GM21447 (cell line): Measurements from ENCODE around the gene DUT.
"Not testable (repeated sequence)": the region's sequence is repeated elsewhere in the genome, so short reads cannot be mapped to it uniquely, and the experiment has no call there.

Experiments
- ATAC-seq: cut with Tn5 transposase; IDR thresholded peaks from one replicate; pipeline ENCODE4 v1.9.1; 2021; ENCODE audit not compliant: unreplicated experiment

Gene DUT

DNA sequence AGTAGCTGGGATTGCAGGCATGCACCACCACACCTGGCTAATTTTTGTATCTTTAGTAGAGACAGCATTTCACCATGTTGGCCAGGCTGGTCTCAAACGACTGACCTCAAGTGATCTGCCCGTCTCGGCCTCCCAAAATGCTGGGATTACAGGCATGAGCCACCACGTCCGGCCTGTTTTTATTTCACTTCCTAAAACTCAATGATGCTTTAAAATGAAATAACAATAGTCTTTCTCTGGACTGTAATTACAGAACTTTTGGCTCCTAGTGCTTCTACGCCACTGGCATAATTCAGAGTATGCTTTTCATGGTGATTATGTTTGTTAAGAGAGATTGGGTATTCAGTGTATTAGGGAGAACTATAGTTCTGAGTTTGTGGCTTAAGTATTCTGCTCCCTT lies 5.0 kb upstream of the DUT start:
- ATAC-seq = not testable (repeated sequence)

DNA sequence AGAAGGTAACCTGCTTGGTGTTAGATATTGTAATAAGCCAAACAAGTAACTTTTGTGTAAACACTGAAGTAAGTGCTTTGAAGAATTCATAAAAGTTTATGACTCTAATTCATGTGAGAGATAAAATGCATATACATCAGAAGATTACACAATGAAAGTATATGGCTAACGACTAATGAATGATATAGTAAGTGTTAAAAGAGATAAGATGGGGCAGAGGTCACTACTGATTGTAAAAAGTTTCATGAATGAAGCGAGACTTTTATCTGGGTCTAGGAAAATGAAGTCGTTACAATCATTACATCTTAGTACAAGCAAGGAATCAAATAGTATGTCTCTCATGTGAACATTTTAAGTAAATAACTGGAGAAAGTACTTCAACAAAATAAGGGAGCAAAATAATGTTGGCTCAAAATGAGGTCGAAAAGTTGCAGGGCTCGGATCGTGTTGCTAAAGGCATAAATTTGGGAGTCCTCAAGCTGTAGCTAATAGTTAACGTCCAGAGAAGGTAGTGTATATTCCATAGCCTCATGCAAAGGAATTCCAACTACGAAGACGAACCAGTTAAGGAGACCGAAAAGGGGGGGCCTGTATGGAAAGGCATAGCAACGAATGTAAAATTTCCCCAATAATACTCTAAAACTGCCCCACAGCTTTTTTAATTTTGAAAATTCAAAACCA lies 984 bp upstream of the DUT start:
- ATAC-seq = no peak

DNA sequence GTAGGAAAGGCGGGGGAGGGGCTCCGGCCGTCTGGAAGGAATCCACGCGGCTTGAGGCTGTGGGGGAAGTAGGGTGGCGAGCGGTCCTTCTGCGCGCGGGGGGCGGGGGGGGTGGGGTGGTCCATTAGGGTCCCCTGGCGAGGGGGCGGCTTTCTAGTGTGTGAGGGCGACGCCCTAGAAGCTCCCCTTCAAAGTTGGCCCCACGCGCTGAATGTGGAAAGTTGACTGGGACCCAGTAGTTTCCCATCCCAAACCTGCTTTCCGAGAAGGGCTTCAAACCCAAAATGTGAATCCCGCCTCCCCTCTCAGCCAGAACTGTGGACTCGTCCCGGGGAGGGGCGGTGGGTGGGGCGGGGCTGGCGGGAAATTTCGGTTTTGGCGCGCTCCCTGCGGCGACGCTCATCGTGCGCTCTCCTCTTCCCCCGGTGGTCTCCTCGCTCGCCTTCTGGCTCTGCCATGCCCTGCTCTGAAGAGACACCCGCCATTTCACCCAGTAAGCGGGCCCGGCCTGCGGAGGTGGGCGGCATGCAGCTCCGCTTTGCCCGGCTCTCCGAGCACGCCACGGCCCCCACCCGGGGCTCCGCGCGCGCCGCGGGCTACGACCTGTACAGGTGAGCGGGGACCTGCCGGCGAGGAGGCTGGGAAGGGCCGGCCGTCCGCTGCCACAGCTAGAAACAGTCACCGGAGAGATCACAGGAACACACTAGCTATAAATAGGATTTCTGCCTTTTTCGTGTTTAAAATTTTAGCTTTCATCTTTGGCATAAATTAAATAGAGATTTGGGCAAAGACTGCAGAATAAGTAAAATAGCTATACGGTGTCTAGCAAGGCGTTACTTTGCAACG lies 790 bp downstream of the DUT start:
- peak; percentile 50 for ATAC-seq

DNA sequence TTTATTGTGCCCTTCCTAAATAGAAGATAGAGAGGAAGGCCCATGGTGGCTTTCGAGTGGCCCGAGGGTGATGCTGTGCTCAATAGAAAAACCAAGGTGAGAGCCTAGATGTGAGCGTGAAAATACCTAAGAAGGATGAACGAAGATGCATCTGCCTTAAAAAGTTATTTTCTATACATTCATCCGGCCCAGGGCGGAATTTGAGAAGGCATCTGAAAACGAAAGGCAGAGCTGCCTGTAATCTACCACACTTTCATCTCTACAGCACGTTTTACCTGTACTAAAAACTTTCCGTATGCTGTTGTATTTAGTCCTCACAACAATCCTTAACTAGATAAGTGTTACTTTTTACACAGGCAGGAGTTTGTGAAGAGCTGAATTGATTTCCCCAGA lies 1.4 kb downstream of the DUT start:
- no peak for ATAC-seq

DNA sequence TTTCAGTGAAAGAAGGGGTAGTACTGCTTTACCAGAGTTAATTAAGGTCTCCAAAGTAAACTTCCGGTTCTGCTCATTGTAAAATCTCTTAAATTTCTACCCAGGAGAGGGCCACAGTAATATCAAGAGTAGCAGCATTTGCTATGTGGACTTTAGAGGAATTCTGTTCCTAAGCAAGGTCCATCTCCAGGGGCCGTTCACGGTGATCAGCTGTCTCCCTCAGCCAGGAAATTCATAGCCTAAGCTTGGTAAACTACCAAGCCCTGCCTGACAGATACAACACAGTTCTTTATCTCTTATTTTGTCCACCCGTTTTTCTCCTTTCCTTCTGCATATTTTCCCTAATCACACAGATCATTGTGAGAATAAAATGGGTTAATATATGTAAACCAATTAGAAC lies 2.3 kb downstream of the DUT start:
- ATAC-seq = no peak

DNA sequence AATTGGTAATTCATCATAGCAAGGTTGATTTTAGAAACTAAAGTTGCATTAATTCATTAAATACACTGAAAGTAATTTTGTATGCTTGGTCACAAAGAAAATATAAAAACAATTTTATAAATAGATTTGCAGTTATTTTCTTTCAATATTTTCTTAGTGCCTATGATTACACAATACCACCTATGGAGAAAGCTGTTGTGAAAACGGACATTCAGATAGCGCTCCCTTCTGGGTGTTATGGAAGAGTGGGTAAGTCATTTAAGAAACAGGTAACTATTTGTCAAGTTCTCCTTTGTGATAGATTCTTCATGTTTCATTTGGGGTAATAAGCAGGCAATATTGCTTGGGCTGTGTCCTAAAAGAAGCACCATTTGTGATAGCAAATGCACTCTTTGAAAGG lies 3.0 kb downstream of the DUT start:
- ATAC-seq = no peak

DNA sequence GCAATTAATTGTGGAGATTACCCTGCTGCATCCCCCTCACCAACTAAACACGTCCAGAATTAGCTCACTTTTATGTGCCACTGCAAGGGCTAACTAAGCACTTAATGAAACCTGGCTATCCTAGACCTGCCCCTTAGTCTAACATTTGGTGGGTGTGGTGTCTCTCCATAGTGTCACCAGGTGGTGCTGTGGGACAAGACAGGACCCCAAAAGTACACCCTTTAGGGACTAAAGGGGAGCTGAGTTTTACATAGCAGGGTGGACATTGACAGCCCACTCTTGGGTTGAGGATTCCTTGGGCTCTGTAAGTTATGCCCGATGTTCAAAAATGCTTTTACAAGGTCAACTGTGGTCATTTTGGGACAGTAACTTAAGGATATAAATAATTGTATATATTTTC lies 5.7 kb downstream of the DUT start:
- ATAC-seq = no peak

DNA sequence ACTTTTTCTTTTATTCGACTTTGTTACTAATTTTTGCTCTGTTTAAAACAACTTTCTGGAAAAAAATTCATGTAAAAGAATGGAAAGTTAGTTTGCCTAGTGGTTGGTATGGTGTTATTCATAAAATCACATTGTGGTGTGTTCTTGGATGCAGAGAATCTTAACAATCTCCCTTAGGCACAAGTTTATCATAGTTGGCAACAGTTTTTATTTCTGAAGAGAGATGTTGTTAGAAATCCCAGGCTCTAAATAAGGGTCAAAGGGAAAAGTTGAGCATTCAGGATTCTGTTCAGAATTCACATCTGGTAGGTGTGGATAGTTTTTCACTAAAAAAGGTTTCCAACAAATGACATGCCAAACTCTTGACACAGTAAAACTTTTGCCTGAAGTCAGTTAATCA lies 6.4 kb downstream of the DUT start:
- ATAC-seq = no peak

DNA sequence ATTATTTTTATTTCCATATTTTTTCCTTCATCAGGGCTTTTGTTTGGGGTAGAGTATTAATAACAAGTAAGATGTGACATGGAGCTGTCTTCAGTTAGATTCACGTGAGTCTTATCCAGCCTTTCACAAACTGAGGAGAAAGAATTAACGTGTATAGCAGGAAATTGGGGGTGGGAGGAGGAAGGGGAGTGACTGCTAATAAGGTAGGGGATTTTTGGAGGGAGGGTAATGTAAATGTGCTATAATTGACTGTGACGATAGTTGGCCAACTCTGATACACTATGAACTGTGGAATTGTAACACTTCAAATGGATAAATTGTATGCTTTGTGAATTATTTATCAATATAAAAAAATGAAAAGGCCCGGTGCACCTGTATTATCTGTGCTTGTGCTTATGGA lies 8.9 kb downstream of the DUT start:
- ATAC-seq = no peak

DNA sequence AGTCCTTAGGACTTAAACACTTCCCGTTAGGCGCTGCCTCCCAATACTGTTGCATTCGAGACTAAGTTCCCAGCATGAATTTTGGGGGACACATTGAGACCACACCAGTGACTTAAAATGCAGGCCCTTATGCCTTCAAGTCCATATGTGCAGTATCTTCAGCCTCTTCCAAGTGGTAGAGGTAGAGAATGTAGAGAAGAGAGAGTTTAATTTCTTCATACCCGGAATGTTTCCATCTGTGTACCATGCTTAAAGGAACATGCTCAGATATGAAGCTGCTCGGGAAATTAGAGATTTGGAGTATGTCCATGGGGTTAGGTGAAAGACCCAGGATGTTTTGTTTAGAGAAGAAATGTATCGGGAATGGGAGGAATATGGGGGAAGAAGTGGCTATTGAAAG lies 12.6 kb downstream of the DUT start:
- ATAC-seq = no peak

DNA sequence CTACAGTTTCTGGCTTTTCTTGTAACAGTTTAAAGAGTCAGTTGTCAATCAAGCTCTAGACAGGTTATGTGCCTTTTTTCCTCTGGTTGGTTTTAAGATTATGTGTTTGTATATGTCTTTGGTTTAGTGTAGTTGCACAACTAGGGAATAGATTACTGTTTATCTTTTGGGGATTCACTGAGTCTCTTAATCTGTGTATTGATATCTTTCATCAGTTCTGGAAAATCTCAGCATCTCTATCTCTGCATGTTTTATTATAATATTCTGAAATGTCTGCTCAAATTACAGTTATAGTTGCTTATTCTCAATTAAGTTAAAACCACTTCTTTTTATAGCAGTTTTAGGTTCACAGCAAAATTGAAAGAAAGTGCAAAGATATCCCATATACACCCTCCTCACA lies 14.3 kb downstream of the DUT start:
- no peak for ATAC-seq

DNA sequence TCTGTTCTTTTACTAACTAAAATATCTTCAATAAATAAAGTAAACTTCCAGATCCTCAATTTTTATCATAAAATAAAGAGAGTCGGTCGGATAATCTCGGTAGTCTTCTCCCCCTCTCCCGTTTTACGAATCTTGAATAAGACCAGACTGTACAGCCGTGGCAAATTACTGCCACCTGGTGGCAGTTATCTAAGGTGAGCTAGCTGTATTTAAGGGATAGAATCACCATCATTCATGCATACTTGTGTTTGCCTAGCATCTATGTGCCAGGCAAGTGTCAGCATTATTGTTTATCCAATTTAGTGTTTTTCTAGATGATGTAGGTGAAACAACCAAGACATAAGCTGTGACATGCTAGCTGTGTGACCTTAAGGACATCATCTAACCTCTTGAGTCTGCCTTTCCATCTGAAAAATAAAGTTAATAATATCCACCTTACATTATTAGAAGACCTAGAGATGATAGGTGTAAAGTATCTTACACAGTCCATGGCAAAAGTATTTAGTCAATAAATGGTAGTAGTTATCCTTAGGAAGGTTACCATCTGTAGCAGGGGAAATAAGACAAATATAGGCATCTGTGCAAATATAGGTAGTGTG lies 21.3 kb downstream of the DUT start:
- peak; percentile 81 for ATAC-seq

DNA sequence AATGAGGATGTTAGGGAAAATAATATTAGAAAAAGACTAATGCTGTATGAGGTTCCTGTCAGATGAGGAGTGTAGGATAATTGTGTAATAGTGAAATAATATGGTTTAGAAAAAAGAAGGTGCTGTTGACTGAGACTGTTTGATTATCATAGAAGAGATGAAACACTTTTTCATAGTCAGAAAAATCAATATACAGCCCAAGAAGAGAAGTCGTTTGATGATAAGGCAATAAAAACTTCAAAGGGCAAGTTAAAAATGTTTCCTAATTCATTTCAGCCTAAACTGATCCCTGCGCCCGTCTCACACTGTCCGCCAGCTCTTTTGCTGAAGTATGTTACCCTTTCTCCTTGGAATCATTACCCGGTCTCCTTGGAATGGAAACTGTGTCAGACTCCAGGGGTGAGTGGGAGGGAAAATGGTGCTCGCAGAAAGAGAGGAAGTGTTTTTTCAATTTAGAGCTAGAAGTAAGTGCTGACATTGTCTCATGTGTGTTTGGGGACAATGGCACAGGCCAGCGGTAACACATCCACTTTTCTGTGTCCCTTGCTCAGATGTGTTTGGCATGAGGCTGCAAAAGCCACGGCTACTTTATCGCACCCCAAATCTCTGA lies 23.6 kb downstream of the DUT start:
- ATAC-seq = no peak

DNA sequence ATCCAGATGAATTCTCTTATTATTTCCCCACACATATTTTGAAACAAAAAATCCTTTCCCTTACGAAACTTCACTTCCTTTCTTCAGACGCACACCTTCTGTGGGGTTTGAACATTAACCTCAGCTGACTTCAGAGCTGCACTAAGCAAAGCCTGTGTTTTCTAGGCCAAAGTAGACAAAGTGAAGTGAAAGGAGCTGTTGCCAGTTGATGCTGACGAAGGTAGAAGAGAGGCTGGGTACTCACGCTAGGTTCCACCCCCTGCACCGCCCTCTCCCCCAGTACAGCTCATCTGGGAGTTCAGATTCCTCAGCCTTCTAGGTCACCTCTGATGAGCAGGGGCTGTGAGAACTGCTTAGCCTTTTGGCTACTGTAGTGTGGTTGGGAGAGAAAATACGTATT lies 24.1 kb downstream of the DUT start:
- ATAC-seq = no peak

DNA sequence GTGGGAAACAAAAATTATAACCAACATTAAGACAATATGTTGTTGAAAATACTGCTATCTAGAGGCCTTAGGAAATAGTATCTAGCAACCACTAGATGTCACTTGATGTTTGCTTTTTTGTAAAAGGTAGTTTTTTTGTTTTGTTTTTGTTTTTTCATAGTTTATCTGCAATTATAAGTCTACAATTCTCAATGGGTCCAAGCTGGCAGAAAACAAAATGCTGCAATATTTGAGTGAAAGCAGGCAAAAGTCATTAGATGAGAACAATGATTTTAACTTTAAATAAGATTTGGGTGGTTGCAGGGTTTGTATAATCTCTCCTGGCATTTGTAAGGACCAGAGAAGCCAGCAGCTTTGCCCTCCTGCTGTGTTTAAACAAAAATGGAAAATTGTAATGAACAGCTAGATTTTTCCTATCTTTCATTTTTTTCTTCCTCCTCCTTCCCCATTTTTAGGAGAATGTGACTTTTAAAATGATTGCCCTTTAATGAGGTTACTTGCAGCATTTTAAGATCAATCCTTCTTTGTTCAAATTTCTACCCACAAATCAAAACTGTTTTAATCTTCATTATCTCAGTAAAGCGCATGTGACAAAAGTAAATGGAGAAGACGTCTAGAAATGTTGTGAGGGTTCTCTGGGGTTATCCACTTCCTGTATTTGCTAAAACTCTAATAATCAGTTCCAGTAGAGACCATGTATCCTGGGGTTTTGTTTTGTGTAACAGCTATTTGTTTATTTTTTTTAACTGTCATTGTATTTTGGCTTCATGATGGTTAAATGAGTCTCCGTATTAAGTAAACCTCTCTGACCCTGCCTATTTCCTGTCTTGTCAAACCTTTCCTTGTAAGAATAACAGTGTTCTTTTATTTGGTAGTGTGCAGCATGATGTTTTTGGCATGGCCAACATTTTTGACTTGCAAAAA lies 27.3 kb downstream of the DUT start:
- ATAC-seq = no peak

DNA sequence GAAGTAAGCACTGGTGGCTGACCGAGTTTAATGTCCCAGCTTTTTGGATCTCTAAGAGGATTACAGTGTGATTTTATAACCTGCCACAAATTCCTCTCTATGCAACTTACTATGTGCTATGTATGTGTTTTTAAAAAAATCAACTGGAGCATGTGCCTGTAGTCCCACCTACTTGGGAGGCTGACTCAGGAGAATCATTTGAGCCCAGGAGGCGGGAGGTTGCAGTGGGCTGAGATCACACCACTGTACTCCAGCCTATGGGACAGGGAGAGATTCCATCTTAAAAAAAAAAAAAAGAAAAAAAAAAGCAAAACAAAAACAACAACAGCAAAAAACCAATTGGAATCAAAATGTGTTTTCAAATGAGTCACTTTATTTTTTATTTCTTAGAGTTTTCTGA lies 29.6 kb downstream of the DUT start:
- ATAC-seq = no peak

DNA sequence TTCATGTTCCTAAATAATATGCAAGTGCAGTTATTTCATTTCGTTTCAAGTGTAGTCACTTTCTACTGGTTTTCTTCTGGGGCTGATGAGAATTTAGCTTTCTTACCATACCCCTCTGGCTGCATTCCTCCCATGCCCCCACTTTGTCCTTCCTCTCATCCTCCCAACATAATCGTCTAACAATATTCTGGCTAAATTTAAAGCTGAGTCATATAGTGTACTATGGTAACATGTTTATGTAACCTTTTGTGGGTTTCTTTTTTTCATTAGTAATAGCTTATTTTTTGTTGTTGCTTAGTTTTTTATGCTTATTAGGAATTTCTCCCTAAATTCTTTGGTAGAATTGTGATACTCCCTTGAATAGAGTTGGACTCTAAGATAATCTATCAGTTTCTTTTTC lies 30.5 kb downstream of the DUT start:
- no peak for ATAC-seq

DNA sequence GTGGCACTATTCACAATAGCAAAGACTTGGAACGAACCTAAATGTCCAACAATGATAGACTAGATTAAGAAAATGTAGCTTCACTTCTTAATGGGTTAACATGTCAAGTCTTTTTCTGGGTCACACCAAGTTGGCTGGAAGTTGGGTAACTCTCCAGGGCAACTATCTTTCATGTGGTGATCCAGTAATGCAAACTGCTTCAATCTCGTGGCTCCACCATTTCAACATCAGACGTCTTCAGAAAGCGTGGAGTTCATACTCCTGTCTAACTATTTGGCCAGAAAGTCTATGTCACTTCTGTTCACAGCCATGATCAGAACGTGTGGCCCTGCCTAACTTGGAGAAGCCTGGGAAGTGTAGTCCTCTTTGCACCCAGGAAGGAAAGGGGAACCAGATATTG lies 32.2 kb downstream of the DUT start:
- no peak for ATAC-seq

DNA sequence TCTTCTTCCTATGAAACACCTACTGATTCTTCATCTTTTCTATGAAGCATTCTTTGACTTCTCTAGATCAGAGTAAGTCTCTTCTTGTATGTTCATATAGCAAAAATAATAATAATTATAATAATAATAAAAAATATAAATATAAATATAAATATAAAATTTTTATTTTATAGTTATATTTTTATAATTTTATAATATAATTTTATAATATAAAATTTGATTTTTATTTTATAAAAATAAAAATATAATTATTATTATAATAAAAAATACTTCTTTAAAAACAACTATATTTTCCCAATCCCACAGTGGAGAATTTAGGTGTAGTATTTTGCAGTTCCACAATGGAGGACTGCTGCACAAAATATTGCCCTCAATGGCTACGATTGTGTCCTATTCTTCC lies 34.3 kb downstream of the DUT start:
- no peak for ATAC-seq

DNA sequence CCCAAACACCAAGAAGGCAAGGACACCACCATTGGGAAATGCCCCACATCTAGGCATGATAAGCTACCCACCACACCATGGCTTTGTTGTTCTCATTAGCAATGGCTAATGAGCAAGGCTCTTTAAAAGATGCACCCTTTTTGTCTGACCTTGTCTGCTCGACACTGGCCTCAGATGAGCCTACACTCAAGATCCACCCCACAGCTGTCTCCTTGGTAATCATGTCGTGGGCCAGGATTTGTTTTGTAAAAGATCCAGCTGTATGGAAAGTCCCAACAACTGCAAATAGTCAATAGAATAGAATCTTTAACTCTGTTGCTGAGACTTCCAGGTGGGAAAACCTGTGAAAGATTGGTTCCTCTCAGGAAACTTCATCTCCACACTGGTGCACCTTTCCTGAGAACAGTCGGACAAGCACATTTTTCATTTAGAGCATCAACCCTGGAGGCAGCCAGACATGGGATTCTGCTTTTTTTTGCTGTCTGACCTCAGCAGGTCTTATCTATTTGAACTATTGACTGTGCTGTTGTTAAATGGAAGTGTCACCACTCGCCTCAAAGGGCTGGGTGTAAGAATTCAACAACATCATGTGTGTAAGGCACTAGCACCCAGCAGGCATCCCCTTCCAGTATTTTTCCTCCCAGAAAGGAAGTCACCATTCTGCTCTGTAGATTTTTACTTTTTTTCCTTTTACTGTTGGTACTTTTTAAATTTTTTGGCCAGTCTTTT lies 35.5 kb downstream of the DUT start:
- no peak for ATAC-seq
